Caco-2 (cell line): ENCODE data around the gene GZF1. TPM values are rescaled to one million over a fixed set of nuclear protein-coding genes. Genes with fewer than 3 reads are reported as not detected.

Experiments
- BruUV-seq: library from RNA; stranded (reverse); fragments of 400-500 nt; replicated peaks from 2 replicates; lab custom pipeline; 2021; lab: Mats Ljungman, UMichigan
- CTCF ChIA-PET: fragments of 300-600 bp; sonication (Branson Sonifier 250); formaldehyde crosslinking; loops from one replicate; lab custom pipeline; 2022; ENCODE audit warnings: antibody characterized with exemption; lab: Charles Lee
- POLR2A ChIA-PET: fragments of 300-600 bp; sonication (Branson Sonifier 250); formaldehyde crosslinking; loops from one replicate; lab custom pipeline; 2022; ENCODE audit warnings: antibody characterized with exemption; lab: Charles Lee
- DNase-seq, 2 experiments: peaks; one replicate each; pipeline versions ENCODE4 v3.0.0 to v3.0.0-alpha.2; 2020 to 2022
- H3K27me3 ChIP-seq: replicated peaks from 2 replicates; pipeline ENCODE4 v1.6.0; 2011; ENCODE audit warnings: low read length; ENCODE audit not compliant: control insufficient read depth, insufficient read depth
- H3K36me3 ChIP-seq: 2 replicates; pipeline ENCODE4 v1.5.1; 2011; ENCODE audit warnings: low read length; ENCODE audit not compliant: control insufficient read depth, insufficient read depth
- H3K4me1 ChIP-seq: fragments of 250-450 bp; sonication (Bioruptor Pico); 2 replicates; pipeline ENCODE4 v1.5.1; 2020; ENCODE audit warnings: mild to moderate bottlenecking
- H3K4me3 ChIP-seq: 2 replicates; pipeline ENCODE4 v1.5.1; 2011; ENCODE audit warnings: low read depth, mild to moderate bottlenecking, control low read depth, low read length
- H3K9me3 ChIP-seq: fragments of 250-450 bp; sonication (Bioruptor Pico); 2 replicates; pipeline ENCODE4 v1.5.1; 2020; ENCODE audit warnings: mild to moderate bottlenecking, moderate library complexity
- H3K27ac Mint-ChIP-seq: one replicate; pipeline ENCODE4 v1.8.0; 2022; ENCODE audit warnings: mixed read lengths; ENCODE audit not compliant: unreplicated experiment
- H3K27me3 Mint-ChIP-seq: one replicate; pipeline ENCODE4 v1.8.0; 2022; ENCODE audit warnings: mixed read lengths; ENCODE audit not compliant: insufficient read depth, unreplicated experiment
- H3K36me3 Mint-ChIP-seq: one replicate; pipeline ENCODE4 v1.8.0; 2022; ENCODE audit warnings: mild to moderate bottlenecking, mixed read lengths; ENCODE audit not compliant: insufficient read depth, unreplicated experiment
- H3K4me1 Mint-ChIP-seq: one replicate; pipeline ENCODE4 v1.8.0; 2022; ENCODE audit warnings: low read depth, mixed read lengths; ENCODE audit not compliant: unreplicated experiment
- H3K4me3 Mint-ChIP-seq: one replicate; pipeline ENCODE4 v1.8.0; 2022; ENCODE audit warnings: mild to moderate bottlenecking, moderate library complexity, mixed read lengths; ENCODE audit not compliant: unreplicated experiment
- H3K9me3 Mint-ChIP-seq: one replicate; pipeline ENCODE4 v1.8.0; 2022; ENCODE audit warnings: mixed read lengths; ENCODE audit not compliant: unreplicated experiment
- intact Hi-C: fragments of 100-400 bp; cut with micrococcal nuclease; formaldehyde crosslinking; loops from one replicate; pipeline ENCODE4 v1.10.0; 2022; ENCODE audit not compliant: unreplicated experiment
- total RNA-seq: library from RNA; stranded (reverse); gene quantifications from 2 replicates; pipeline ENCODE4 v1.2.3, GENCODE V29; 2022
- TF ChIP-seq, protein P1 (sequence below), 2 experiments: fragments of 200-600 bp in 1 of 2; IDR thresholded peaks; 1 replicate in 1 of 2; 2 replicates in 1 of 2; pipeline versions ENCODE4 v1.5.1 to v1.8.0; 2011 to 2022; ENCODE audit warnings: antibody characterized with exemption in 1 of 2, control low read depth in 1 of 2, inconsistent platforms in 1 of 2, low read depth in 1 of 2, low read length in 1 of 2, mild to moderate bottlenecking in 1 of 2, moderate library complexity in 1 of 2; ENCODE audit not compliant: insufficient read depth in 1 of 2, severe bottlenecking in 1 of 2, unreplicated experiment in 1 of 2

Gene GZF1
- total RNA-seq, 1 experiment from 2014 or later, result 18.4 TPM

DNA sequence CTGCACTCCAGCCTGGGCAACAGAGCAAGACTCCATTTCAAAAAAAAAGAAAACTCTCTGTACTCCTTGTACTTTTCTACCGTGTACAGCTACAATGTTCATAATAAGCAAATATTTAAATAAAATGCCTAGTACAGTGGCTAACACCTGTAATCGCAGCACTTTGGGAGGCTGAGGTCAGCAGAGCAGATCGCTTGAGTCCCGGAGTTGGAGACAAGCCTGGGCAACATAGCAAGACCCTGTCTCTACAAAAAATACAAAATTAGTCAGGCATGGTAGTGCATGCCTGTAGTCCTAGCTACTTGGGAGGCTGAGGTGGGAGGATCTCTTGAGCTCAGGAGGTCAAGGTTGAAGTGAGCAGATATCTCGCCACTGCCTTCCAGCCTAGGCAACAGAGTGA, 53.6 kb downstream of the GZF1 start:
- no TSS peak for BruUV-seq
- peaks cover 14% of the 10 kb centered on the region for H3K4me1 ChIP-seq
- Mint-ChIP-seq H3K4me1 (peaks cover 5% of the 10 kb centered on the region), H3K27ac (no peak overlapping the region), H3K9me3 (no peaks in the 10 kb centered on the region), H3K36me3 (no peaks in the 10 kb centered on the region), H3K27me3 (no peaks in the 10 kb centered on the region), H3K4me3 (no peak overlapping the region)
- TF ChIP-seq, protein P1, sequence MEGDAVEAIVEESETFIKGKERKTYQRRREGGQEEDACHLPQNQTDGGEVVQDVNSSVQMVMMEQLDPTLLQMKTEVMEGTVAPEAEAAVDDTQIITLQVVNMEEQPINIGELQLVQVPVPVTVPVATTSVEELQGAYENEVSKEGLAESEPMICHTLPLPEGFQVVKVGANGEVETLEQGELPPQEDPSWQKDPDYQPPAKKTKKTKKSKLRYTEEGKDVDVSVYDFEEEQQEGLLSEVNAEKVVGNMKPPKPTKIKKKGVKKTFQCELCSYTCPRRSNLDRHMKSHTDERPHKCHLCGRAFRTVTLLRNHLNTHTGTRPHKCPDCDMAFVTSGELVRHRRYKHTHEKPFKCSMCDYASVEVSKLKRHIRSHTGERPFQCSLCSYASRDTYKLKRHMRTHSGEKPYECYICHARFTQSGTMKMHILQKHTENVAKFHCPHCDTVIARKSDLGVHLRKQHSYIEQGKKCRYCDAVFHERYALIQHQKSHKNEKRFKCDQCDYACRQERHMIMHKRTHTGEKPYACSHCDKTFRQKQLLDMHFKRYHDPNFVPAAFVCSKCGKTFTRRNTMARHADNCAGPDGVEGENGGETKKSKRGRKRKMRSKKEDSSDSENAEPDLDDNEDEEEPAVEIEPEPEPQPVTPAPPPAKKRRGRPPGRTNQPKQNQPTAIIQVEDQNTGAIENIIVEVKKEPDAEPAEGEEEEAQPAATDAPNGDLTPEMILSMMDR (IDR thresholded peaks at IDR 0.05; ENCODE audit: insufficient read depth in 1 of 2, low read depth in 1 of 2, low read length in 1 of 2, severe bottlenecking in 1 of 2, unreplicated experiment in 1 of 2), result no peak
- intact Hi-C loops, result no loop called here
- POLR2A ChIA-PET, result interaction anchor here (0.5 kb wide), 1 partner anchor 1644 kb away, joined by 5 read pairs; no protein-coding TSS in a partner anchor
- no peaks in the 10 kb centered on the region for H3K27me3 ChIP-seq
- no peaks in the 10 kb centered on the region for H3K9me3 ChIP-seq
- H3K36me3 ChIP-seq, result no peaks in the 10 kb centered on the region
- H3K4me3 ChIP-seq, result no peak overlapping the region
- no peak for DNase-seq
- CTCF ChIA-PET, result no interaction called here

DNA sequence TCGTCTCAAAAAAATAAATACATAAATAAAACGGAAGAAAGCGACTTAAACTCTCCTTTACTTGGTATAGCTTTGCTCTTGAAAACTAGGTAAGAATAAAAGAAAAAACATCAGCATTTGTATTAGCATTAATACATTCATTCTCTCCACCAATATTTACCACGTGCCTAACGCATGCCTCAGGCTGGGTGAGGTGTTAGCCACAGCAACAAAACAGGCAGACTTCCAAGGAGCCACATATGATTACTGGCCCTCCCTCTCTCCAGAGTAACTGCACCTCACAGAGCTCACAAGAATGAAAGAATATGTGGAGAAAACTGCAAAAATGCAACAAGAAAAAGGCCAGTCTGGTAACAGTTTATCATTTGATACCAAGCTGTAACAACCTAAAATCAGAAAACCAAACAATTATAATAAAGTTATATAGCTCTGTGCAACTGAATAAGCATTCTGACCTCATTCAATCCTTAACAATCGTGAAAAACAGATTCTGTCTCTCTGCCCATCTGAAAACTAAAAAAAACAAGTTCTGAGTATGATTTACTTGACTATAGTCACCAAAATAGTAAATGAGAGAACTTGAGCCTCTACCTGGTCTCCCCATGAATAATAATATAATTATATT, 54.1 kb downstream of the GZF1 start:
- POLR2A ChIA-PET, result no interaction called here
- TF ChIP-seq, protein P1 (IDR thresholded peaks at IDR 0.05; ENCODE audit: insufficient read depth in 1 of 2, low read depth in 1 of 2, low read length in 1 of 2, severe bottlenecking in 1 of 2, unreplicated experiment in 1 of 2), result no peak
- intact Hi-C loops, result no loop called here
- H3K9me3 Mint-ChIP-seq, result no peaks in the 10 kb centered on the region
- no peak overlapping the region for H3K4me3 Mint-ChIP-seq
- no peaks in the 10 kb centered on the region for H3K36me3 Mint-ChIP-seq
- H3K4me1 Mint-ChIP-seq, result peaks cover 5% of the 10 kb centered on the region
- no peaks in the 10 kb centered on the region for H3K36me3 ChIP-seq
- DNase-seq, result no peak
- H3K27me3 Mint-ChIP-seq, result no peaks in the 10 kb centered on the region
- H3K9me3 ChIP-seq, result no peaks in the 10 kb centered on the region
- H3K4me1 ChIP-seq, result peaks cover 14% of the 10 kb centered on the region
- BruUV-seq, result no TSS peak
- no peak overlapping the region for H3K27ac Mint-ChIP-seq
- CTCF ChIA-PET, result interaction anchor here (1.1 kb wide), 1 partner anchor 26 kb away, joined by 4 read pairs; no protein-coding TSS in a partner anchor
- H3K27me3 ChIP-seq, result no peaks in the 10 kb centered on the region
- H3K4me3 ChIP-seq, result no peak overlapping the region

DNA sequence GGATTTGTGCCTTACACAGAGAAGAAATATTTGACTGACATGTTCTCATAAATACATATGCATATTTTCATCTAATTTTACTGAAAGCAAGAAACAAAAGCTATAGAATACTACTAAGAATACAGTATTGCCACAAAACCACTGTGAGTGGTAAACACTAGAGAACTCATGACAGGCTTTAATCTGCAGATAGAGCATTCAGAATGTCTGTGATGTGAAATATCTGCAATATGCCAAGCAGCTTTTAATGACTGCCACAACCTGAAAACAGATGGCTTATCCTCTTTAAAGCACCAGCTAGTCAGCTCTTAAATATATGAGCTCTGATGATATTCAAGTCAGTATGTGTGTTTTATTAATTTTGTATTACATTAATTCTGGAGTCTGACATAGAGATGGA, 55.9 kb downstream of the GZF1 start:
- H3K4me1 Mint-ChIP-seq, result peaks cover 10% of the 10 kb centered on the region
- POLR2A ChIA-PET, result no interaction called here
- no TSS peak for BruUV-seq
- no peak for DNase-seq
- intact Hi-C loops, result no loop called here
- H3K4me3 ChIP-seq, result no peak overlapping the region
- no peak overlapping the region for H3K4me3 Mint-ChIP-seq
- no peaks in the 10 kb centered on the region for H3K9me3 Mint-ChIP-seq
- peaks cover 12% of the 10 kb centered on the region for H3K4me1 ChIP-seq
- H3K9me3 ChIP-seq, result no peaks in the 10 kb centered on the region
- H3K27ac Mint-ChIP-seq, result no peak overlapping the region
- TF ChIP-seq, protein P1 (IDR thresholded peaks at IDR 0.05; ENCODE audit: insufficient read depth in 1 of 2, low read depth in 1 of 2, low read length in 1 of 2, severe bottlenecking in 1 of 2, unreplicated experiment in 1 of 2), result no peak
- no peaks in the 10 kb centered on the region for H3K27me3 ChIP-seq
- no peaks in the 10 kb centered on the region for H3K36me3 Mint-ChIP-seq
- CTCF ChIA-PET, result no interaction called here
- H3K27me3 Mint-ChIP-seq, result no peaks in the 10 kb centered on the region
- H3K36me3 ChIP-seq, result no peaks in the 10 kb centered on the region
